DMS53 (cell line): ENCODE measurements around the gene P2RY12.
"Not testable (repeated sequence)": the region's sequence is repeated elsewhere in the genome, so short reads cannot be mapped to it uniquely, and the experiment has no call there.

Source experiments
- DNase-seq: peaks from one replicate; lab custom pipeline; 2025; lab: John Stamatoyannopoulos, UW

Gene P2RY12

GRCh38 chr3:151393146-151393830, 8.7 kb upstream of the P2RY12 start:
- no peak for DNase-seq

GRCh38 chr3:151392191-151392590, 7.6 kb upstream of the P2RY12 start:
- DNase-seq = not testable (repeated sequence)

- no peak for DNase-seq
These were observed 7.2 kb upstream of the P2RY12 start for GRCh38 chr3:151391720-151392119.

- no peak for DNase-seq
These were observed 3.3 kb upstream of the P2RY12 start for GRCh38 chr3:151387842-151388241.

- DNase-seq = no peak
These were observed 2.9 kb upstream of the P2RY12 start for GRCh38 chr3:151387432-151387831.

GRCh38 chr3:151386056-151386455, 1.5 kb upstream of the P2RY12 start:
- no peak for DNase-seq

- no peak for DNase-seq
These were observed 597 bp downstream of the P2RY12 start for GRCh38 chr3:151383956-151384355.

GRCh38 chr3:151383111-151383510, 1.4 kb downstream of the P2RY12 start:
- DNase-seq = no peak

- no peak for DNase-seq
These were observed 1.9 kb downstream of the P2RY12 start for GRCh38 chr3:151382671-151383070.

GRCh38 chr3:151379083-151379734, 5.3 kb downstream of the P2RY12 start:
- peak; percentile 18 for DNase-seq

GRCh38 chr3:151377768-151378385, 6.7 kb downstream of the P2RY12 start:
- no peak for DNase-seq

GRCh38 chr3:151372063-151372820, 12.3 kb downstream of the P2RY12 start:
- no peak for DNase-seq

- no peak for DNase-seq
These were observed 13.0 kb downstream of the P2RY12 start for GRCh38 chr3:151371526-151371925.

- DNase-seq = no peak
These were observed 17.1 kb downstream of the P2RY12 start for GRCh38 chr3:151367448-151367847.

GRCh38 chr3:151366993-151367392, 17.6 kb downstream of the P2RY12 start:
- no peak for DNase-seq

- DNase-seq = no peak
These were observed 21.8 kb downstream of the P2RY12 start for GRCh38 chr3:151362751-151363174.

- DNase-seq = no peak
These were observed 27.1 kb downstream of the P2RY12 start for GRCh38 chr3:151357463-151357850.

- no peak for DNase-seq
These were observed 27.6 kb downstream of the P2RY12 start for GRCh38 chr3:151356794-151357462.

- no peak for DNase-seq
These were observed 32.9 kb downstream of the P2RY12 start for GRCh38 chr3:151351648-151352047.

GRCh38 chr3:151351219-151351618, 33.3 kb downstream of the P2RY12 start:
- DNase-seq = no peak

GRCh38 chr3:151350656-151351055, 33.9 kb downstream of the P2RY12 start:
- no peak for DNase-seq

GRCh38 chr3:151347432-151347831, 37.1 kb downstream of the P2RY12 start:
- DNase-seq = no peak
